Measurements from ENCODE around the gene LAMA3. TPM values are rescaled to one million over a fixed set of nuclear protein-coding genes. Genes with fewer than 3 reads are reported as not detected.

The LAMA3 gene
- total RNA-seq, 3 donors from 2014 or later (not counting 1 experiment from before 2014, with no cell fraction given): not detected

DNA sequence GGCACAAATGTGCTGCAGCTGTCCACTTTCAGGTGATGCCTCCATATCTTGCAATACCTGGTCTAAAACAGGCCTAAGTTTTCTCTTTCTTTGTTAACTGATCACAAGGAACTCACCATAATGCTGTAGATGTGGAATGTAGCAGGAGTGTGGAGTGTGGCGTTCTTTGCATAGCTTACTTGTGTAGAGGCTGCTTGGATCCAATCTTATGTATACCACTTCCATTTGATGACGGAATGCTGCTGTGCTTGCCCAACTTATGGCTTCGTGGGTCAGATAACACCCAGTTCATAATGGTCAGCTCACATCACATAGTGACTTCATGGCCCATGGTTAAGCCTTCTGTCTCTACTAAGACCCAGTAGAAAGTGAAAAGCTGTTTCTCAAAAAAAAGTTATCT lies 114.5 kb downstream of the LAMA3 start:
- ATAC-seq (no peak), DNase-seq (no peak)
- Histone ChIP-seq H3K4me3 (ENCODE audit: low read length) (no peak overlapping the region), H3K27ac (ENCODE audit: low read length) (no peak overlapping the region), H3K27me3 (ENCODE audit: control insufficient read depth, insufficient read depth, low read length) (no peaks in the 10 kb centered on the region), H3K36me3 (ENCODE audit: control insufficient read depth, insufficient read depth, low read length) (no peaks in the 10 kb centered on the region), H3K4me1 (ENCODE audit: control insufficient read depth, insufficient read depth, low read length) (no peaks in the 10 kb centered on the region), H3K9me3 (ENCODE audit: control insufficient read depth, insufficient read depth, low read length) (no peaks in the 10 kb centered on the region)
- TF ChIP-seq, protein P1, sequence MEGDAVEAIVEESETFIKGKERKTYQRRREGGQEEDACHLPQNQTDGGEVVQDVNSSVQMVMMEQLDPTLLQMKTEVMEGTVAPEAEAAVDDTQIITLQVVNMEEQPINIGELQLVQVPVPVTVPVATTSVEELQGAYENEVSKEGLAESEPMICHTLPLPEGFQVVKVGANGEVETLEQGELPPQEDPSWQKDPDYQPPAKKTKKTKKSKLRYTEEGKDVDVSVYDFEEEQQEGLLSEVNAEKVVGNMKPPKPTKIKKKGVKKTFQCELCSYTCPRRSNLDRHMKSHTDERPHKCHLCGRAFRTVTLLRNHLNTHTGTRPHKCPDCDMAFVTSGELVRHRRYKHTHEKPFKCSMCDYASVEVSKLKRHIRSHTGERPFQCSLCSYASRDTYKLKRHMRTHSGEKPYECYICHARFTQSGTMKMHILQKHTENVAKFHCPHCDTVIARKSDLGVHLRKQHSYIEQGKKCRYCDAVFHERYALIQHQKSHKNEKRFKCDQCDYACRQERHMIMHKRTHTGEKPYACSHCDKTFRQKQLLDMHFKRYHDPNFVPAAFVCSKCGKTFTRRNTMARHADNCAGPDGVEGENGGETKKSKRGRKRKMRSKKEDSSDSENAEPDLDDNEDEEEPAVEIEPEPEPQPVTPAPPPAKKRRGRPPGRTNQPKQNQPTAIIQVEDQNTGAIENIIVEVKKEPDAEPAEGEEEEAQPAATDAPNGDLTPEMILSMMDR (IDR thresholded peaks at IDR 0.05): no peak
- Mint-ChIP-seq H3K4me1 (no peaks in the 10 kb centered on the region), H3K9me3 (no peaks in the 10 kb centered on the region), H3K27me3 (ENCODE audit: low read depth in 2 of 2) (peaks cover 12 to 35% of the 10 kb centered on the region in 2 donors), H3K27ac (no peak overlapping the region), H3K36me3 (no peaks in the 10 kb centered on the region), H3K4me3 (no peak overlapping the region)
- intact Hi-C loops (cut with micrococcal nuclease): no loop called here
- 87% methylated on average over 3 of the region's 3 CpGs for WGBS (ENCODE audit: insufficient coverage)

DNA sequence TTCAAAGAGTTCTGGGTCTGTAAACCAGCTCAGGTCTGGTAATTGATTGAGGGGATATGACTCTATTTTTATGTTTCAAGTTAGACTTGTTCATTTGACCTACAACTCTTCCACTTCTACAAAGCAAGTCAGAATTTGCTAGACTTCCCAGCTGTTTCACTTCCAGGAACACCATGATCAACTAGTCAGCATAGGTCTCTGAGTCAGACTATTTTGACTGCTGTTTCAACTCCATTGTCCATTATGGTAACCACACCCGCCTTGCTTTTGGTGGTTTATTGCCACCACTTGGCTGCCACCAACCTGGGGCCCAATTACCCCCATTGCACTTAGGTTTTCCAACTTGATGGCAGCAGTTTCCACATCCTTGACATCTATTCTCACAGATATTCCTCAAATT lies 116.6 kb downstream of the LAMA3 start:
- peaks cover 0 to 3% of the 10 kb centered on the region in 2 donors for H3K4me1 Mint-ChIP-seq
- no peaks in the 10 kb centered on the region for H3K27me3 ChIP-seq (ENCODE audit: control insufficient read depth, insufficient read depth, low read length)
- peaks cover 15 to 29% of the 10 kb centered on the region in 2 donors for H3K27me3 Mint-ChIP-seq (ENCODE audit: low read depth in 2 of 2)
- H3K4me3 ChIP-seq (ENCODE audit: low read length): no peak overlapping the region
- no peak overlapping the region for H3K4me3 Mint-ChIP-seq
- peaks cover 2% of the 10 kb centered on the region for H3K4me1 ChIP-seq (ENCODE audit: control insufficient read depth, insufficient read depth, low read length)
- no peak overlapping the region for H3K27ac ChIP-seq (ENCODE audit: low read length)
- no peak overlapping the region for H3K27ac Mint-ChIP-seq
- H3K9me3 Mint-ChIP-seq: no peaks in the 10 kb centered on the region
- no peaks in the 10 kb centered on the region for H3K9me3 ChIP-seq (ENCODE audit: control insufficient read depth, insufficient read depth, low read length)
- WGBS (ENCODE audit: insufficient coverage): 68% methylated on average over 1 of the region's 1 CpG
- H3K36me3 ChIP-seq (ENCODE audit: control insufficient read depth, insufficient read depth, low read length): no peaks in the 10 kb centered on the region
- TF ChIP-seq, protein P1 (IDR thresholded peaks at IDR 0.05): no peak
- H3K36me3 Mint-ChIP-seq: no peaks in the 10 kb centered on the region
- no peak for DNase-seq
- no peak for ATAC-seq
- intact Hi-C loops (cut with micrococcal nuclease): no loop called here

DNA sequence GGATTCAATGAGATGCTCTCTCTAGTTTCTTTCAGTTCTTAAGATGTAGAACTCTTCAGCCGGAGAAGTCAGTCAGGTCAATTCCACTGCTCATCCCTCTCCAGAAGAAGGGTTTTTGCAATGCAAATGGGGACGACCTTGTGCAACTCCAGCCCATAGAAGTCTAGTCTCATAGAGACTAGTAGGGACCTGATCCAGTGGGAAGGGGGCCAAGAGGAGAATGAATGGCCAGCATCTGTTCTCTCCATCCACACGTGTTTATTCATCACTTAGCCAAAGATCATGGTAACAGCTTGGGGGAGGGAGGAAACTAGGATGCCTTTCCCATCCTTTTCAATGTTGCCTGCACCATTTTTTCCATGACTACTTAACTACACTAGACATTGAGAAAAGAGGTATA lies 120.2 kb downstream of the LAMA3 start:
- no peak overlapping the region for H3K27ac Mint-ChIP-seq
- ATAC-seq: no peak
- intact Hi-C loops (cut with micrococcal nuclease): no loop called here

More for the DNA sequence above, 120.2 kb downstream of the LAMA3 start:
- Histone ChIP-seq H3K27ac (ENCODE audit: low read length) (no peak overlapping the region), H3K36me3 (ENCODE audit: control insufficient read depth, insufficient read depth, low read length) (no peaks in the 10 kb centered on the region), H3K4me3 (ENCODE audit: low read length) (no peak overlapping the region), H3K27me3 (ENCODE audit: control insufficient read depth, insufficient read depth, low read length) (no peaks in the 10 kb centered on the region), H3K9me3 (ENCODE audit: control insufficient read depth, insufficient read depth, low read length) (no peaks in the 10 kb centered on the region), H3K4me1 (ENCODE audit: control insufficient read depth, insufficient read depth, low read length) (peaks cover 2% of the 10 kb centered on the region)
- no peak for DNase-seq
- peaks cover 0 to 9% of the 10 kb centered on the region in 2 donors for H3K27me3 Mint-ChIP-seq (ENCODE audit: low read depth in 2 of 2)
- peaks cover 0 to 9% of the 10 kb centered on the region in 2 donors for H3K4me1 Mint-ChIP-seq
- H3K9me3 Mint-ChIP-seq: no peaks in the 10 kb centered on the region
- no peaks in the 10 kb centered on the region for H3K36me3 Mint-ChIP-seq
- TF ChIP-seq, protein P1 (IDR thresholded peaks at IDR 0.05): no peak
- 86% methylated on average over 2 of the region's 3 CpGs for WGBS (ENCODE audit: insufficient coverage)
- no peak overlapping the region for H3K4me3 Mint-ChIP-seq

All from natural killer cell (primary cell).